HG03442 (cell line): ENCODE data around the gene CA14.
"Not testable (repeated sequence)": the region's sequence is repeated elsewhere in the genome, so short reads cannot be mapped to it uniquely, and the experiment has no call there.

Experiments
- ATAC-seq: cut with Tn5 transposase; IDR thresholded peaks from one replicate; pipeline ENCODE4 v1.9.1; 2021; ENCODE audit warnings: mild to moderate bottlenecking, moderate library complexity; ENCODE audit not compliant: unreplicated experiment

The CA14 gene

DNA sequence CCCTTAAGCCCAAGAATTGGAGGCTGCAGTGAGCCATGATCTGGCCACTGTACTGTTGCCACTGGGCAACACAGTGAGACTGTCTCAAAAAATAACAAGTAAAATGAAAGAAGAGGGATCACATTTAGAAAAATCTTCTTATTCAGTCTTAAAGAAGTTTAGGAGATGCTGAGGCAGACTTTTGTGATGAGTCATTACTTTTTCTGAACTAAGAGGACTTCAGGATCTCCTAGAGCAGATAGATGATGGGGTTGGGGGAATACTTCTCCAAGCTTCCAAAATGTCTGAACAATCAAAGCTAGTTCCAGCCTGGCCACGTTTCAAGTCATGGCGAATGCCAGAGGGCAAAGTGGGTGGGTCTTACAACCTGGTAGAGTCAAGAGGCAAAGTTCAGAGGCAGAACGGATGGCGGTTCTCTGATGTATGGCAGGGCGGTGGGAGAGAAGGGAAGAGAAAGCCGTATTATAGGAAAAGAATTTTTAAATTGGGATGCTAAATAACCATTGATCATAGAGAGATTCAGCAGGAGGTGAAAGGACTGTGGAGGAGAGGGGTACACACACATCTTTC lies 22.6 kb downstream of the CA14 start:
- ATAC-seq: no peak

DNA sequence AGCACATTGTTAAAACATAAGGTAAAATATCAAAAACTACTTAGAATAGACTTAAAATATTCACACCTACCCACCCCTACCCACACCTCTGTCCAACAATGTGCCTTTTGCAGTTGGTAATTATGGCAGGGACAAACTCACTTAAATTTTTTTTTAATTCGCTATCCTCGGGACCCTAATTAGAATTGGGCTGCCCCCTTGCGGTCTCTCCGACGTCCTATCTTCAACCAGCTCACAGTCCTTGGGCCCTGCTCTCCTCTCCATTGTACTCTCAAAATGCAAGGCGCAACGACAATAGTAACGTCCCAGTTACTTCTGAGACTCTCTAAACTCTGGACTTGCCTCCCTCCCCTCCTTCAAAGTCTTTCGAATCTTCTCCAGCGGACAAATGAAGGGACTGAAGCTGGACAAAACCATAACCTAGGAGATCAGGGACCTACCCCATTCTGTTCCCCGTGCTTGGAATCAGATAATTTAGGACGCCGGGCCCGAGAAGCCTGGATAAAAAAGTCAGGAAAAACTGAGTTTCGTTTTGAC lies 23.7 kb downstream of the CA14 start:
- ATAC-seq: no peak

GRCh38 chr1:150281758-150282557 lies 24.4 kb downstream of the CA14 start, which contains the start of gene CIART:
TSS of gene CIART (plus strand) at chr1:150282554. CDS start at chr1:150283268, 714 bp downstream.
- peak; percentile 71 for ATAC-seq

GRCh38 chr1:150282558-150282958 lies 25.0 kb downstream of the CA14 start:
- no peak for ATAC-seq

GRCh38 chr1:150283260-150283659 lies 25.7 kb downstream of the CA14 start:
- no peak for ATAC-seq

- no peak for ATAC-seq
Observed at GRCh38 chr1:150288382-150288781, 30.8 kb downstream of the CA14 start.

- ATAC-seq: no peak
Observed at GRCh38 chr1:150288822-150289221, 31.2 kb downstream of the CA14 start.

DNA sequence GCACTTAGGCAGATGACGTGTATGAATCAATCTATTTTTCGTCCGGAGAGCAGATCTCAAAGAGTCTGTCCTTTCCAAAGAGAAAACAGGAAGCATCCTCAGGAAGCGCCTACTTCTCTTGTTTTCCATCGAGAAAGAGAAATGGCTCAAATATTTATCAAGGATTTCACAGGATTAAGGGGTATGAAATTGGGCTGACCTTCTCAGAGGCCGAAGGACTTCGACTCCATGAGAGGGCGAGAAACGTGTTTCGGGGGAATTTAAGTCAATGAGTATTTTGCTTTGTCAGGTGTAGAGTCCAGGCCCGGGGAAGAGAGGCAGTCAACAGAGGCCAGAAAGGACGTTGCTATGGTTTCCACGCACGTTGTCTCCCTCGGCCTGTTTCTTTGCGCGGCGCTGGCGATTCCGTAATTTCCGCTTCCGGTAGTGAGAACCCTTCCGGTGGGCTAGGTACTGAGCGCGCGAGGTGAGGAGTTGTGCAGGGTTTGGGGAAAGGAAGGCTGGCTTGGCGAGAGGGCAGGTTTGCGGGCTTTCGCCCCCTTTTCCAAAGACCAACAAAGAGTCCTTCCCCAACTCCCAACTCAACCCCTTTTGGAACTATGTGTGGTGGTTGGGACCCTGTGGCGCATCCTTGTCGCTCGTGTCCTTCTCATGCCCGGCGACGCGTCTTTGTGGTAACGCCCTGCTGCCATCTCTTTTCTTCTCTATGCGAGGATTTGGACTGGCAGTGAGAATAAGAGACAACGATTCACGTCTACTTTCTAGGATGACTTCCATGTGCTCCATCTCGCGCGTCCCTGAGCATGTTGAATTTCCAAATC lies 36.1 kb downstream of the CA14 start, which contains the start of gene MRPS21:
Gene MRPS21 (plus strand): TSS at position 429 of the 821 bp plus-strand sequence. CDS start 506 bp downstream, outside the sequence.
- peak; percentile 96 for ATAC-seq

GRCh38 chr1:150295476-150295875 lies 37.9 kb downstream of the CA14 start:
- ATAC-seq: no peak

DNA sequence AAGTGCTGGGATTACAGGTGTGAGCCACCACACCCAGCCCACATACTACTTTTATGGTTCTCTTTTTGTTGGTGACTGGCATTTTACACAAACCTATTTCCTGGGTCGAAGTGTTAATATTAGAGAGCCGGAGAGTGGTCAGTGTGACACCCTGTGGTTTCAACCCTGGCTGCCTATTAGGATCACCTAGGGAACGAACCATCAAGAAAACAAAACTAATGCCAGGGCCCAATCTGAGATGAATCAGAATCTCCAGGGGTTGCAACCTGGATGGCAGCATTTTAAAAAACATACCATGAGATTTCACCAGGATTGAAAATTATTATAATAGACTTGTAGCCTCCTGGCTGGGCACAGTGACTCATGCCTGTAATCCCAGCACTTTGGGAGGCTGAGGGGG lies 42.1 kb downstream of the CA14 start:
- no peak for ATAC-seq

DNA sequence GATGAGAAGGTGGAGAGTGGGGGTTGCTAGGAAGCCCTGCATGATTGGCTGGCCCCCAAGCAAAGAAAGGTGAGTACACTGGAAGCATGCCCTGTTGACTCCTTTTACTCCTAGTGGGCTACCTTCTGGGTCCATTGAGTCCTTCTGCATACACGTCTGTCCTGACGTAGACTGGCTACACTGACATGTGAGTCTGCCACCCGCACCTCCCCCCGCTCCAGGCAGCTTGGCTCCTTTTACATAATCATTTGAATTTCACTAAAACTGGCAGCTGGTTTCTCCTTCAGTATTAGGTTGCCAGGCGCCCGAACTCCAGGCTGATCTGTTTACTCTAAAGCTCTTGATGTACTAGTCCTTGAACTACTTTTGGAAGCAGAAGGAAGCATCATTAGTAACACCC lies 44.8 kb downstream of the CA14 start:
- no peak for ATAC-seq

DNA sequence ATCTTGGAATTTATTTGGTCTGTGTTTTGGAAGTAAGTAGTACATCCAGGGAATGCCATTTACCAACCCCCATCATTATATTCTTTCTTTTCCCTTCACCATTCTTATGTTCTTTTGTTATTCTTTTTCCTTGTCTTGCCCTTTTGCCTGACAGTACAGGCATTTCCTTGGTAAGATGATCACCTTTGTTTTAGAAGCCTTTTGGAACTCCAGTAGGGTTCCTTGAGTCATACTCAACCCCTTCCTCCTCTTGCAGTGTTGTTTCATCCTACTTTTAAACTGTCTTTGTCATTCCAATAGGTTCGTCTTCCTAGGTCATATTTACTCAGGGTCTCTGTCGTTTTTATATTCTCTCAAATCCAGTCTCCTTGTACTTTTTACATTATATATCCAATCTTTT lies 45.3 kb downstream of the CA14 start:
- no peak for ATAC-seq

DNA sequence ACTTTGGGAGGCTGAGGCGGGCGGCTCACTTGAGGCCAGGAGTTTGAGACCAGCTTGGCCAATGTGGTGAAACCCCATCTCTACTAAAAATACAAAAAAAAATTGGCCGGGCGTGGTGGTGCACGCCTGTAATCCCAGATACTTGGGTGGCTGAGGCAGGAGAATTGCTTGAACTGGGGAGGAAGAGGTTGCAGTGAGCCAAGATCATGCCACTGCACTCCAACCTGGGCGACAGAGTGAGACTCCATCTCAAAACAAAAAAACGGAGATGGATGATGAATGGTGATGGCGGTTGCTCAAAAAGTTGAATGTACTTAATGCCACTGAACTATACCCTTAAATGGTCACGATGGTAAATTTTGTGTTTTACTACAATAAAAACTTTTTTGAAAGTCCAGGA lies 51.0 kb downstream of the CA14 start:
- not testable (repeated sequence) for ATAC-seq

- ATAC-seq: no peak
Observed at GRCh38 chr1:150309758-150310508, 52.4 kb downstream of the CA14 start.

GRCh38 chr1:150311762-150312161 lies 54.2 kb downstream of the CA14 start:
- no peak for ATAC-seq
